Spinal cord (tissue), 10 donors: Measurements from ENCODE around the gene RNF14. TPM values are rescaled to one million over a fixed set of nuclear protein-coding genes. Genes with fewer than 3 reads are reported as not detected.
A peak's percentile ranks its signal among the peaks of the same experiment; 100 is the strongest.

Experiments
- DNase-seq, 6 donors: peaks; one replicate each; pipeline versions ENCODE4 v3.0.0 to v3.0.0-alpha.2; 2013 to 2015; ENCODE audit warnings: low spot score in 6 of 6, low read depth in 4 of 6
- H3K27ac ChIP-seq: one replicate; pipeline ENCODE4 v1.5.1; 2013; ENCODE audit warnings: low read depth, low read length, control low read depth
- H3K27me3 ChIP-seq: one replicate; pipeline ENCODE4 v1.6.1; 2013; ENCODE audit warnings: low read length; ENCODE audit not compliant: control insufficient read depth, insufficient read depth
- H3K36me3 ChIP-seq: one replicate; pipeline ENCODE4 v1.6.1; 2013; ENCODE audit warnings: low read length; ENCODE audit not compliant: control insufficient read depth, insufficient read depth
- H3K4me1 ChIP-seq: one replicate; pipeline ENCODE4 v1.6.1; 2013; ENCODE audit warnings: low read length; ENCODE audit not compliant: control insufficient read depth, insufficient read depth
- H3K4me3 ChIP-seq: one replicate; pipeline ENCODE4 v1.5.1; 2013; ENCODE audit warnings: low read depth, low read length, control low read depth
- H3K9me3 ChIP-seq: one replicate; pipeline ENCODE4 v1.6.1; 2013; ENCODE audit warnings: low read length; ENCODE audit not compliant: control insufficient read depth, insufficient read depth
- WGBS: methylation state at CpG from one replicate; pipeline ENCODE4 v1.1.5; 2013; ENCODE audit warnings: missing lambda C conversion rate; ENCODE audit not compliant: insufficient coverage; 5-methylcytosine and 5-hydroxymethylcytosine counted together
- polyA plus RNA-seq, 2 donors: library from polyadenylated mRNA; unstranded; fragments of 120-200 nt; gene quantifications; one replicate each; pipeline ENCODE4 v1.2.1, GENCODE V29; 2013; ENCODE audit not compliant: insufficient read length in 2 of 2
- total RNA-seq, 2 donors: library from RNA; depleted of rRNA in 1 of 2; stranded (reverse); fragments of 120-200 nt in 1 of 2; fragments of >200 nt in 1 of 2; gene quantifications; one replicate each; pipeline versions ENCODE4 v1.2.3 to v1.2.4, GENCODE V29; 2013 to 2014
- donor health status: healthy.

RNF14 gene
- total and polyA plus RNA-seq, 4 donors, result 57.4 to 96.9 (median 73.9) TPM

DNA sequence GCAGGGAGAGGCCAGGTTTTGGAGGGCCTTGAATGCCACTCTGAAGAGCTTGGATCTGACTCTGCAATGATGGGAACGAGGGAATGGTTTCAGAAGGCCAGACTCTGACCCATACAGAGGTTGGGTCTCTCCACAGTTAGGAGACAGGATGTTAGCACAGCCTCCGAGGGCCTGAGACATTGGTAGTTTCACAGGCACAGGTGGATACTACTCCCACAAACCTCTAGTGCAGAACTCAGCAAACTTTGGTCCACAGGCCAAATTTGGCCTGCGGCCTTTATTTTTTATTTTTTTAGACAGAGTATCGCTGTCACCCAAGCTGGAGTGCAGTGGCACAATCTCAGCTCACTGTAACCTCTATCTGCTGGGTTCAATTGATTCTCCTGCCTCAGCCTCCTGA lies 41.0 kb downstream of the RNF14 start:
- DNase-seq, result no peak
- H3K36me3 ChIP-seq, result peaks cover 18% of the 10 kb centered on the region
- H3K9me3 ChIP-seq, result no peaks in the 10 kb centered on the region
- H3K27ac ChIP-seq, result no peak overlapping the region
- H3K4me3 ChIP-seq, result no peak overlapping the region
- peaks cover 15% of the 10 kb centered on the region for H3K4me1 ChIP-seq
- 80% methylated on average over 3 of the region's 4 CpGs for WGBS
- no peaks in the 10 kb centered on the region for H3K27me3 ChIP-seq

DNA sequence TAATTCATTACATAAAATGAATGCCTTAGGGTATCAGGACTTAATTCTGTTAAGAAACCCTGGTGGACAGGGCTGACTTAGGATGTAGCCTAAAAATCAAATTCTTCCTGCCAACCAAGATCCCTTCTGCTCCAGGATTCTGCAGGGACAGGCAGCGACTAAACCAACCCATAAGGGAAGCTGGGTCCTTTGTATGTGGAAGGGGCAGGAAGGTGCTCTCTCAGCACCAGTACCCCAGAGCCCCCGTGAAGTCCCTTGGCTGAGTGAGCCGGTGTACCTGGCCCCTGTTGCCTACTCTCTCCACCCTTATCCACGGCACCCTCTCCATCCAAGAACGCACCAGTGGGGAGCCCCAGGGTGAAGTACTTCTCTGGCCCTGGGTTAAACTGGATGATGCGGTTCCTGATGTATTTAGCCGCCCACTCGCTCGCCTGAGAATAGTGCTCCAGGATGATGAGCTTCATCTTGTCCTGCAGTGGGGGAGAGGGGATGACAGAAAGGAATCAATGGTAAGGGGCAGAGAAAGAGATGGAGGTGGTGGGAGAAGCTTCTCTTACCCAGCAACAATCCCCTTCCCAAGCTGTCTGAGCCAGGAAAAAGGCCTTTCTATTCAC lies 42.8 kb downstream of the RNF14 start:
- peaks cover 15% of the 10 kb centered on the region for H3K4me1 ChIP-seq
- no peaks in the 10 kb centered on the region for H3K27me3 ChIP-seq
- H3K27ac ChIP-seq, result no peak overlapping the region
- H3K4me3 ChIP-seq, result no peak overlapping the region
- H3K9me3 ChIP-seq, result no peaks in the 10 kb centered on the region
- no peak for DNase-seq
- peaks cover 6% of the 10 kb centered on the region for H3K36me3 ChIP-seq
- 96% methylated on average over 4 of the region's 9 CpGs for WGBS

DNA sequence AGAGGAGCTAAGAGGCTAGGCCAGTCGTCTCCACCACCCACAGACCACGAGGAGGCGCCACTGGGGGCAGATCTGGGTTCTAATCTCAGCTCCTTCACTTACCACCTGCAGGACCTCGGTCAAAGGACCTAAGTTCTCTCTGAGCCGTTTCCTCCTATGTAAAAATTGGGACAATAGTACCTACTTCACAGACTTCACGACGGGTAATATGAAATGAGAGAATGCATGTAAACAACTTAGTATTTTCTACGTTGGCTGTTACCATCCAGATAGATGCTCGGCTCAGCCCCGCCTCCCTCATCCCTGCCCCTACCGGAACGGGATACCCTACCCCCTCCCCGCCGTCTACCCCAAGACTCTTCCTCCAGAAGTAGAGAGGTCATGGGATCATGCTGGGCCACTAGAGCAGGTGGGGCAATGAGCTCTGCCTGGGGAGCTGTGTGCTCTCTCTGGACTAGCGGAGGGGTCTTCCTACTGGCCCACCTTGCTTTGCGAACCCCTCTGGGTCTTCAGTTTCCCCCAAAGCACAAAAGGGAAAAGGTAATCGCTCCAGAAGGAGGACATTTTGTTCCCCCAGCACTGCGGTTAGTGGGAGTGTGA lies 43.4 kb downstream of the RNF14 start:
- WGBS, result 6% methylated on average over 8 of the region's 18 CpGs
- H3K36me3 ChIP-seq, result peaks cover 5% of the 10 kb centered on the region
- peak overlapping the region; percentile 2 for H3K27ac ChIP-seq
- peak in 3 of 6 donors; percentile 10 to 59 (median 54) for DNase-seq
- no peaks in the 10 kb centered on the region for H3K27me3 ChIP-seq
- H3K9me3 ChIP-seq, result no peaks in the 10 kb centered on the region
- H3K4me1 ChIP-seq, result peaks cover 15% of the 10 kb centered on the region
- H3K4me3 ChIP-seq, result peak overlapping the region; percentile 73

DNA sequence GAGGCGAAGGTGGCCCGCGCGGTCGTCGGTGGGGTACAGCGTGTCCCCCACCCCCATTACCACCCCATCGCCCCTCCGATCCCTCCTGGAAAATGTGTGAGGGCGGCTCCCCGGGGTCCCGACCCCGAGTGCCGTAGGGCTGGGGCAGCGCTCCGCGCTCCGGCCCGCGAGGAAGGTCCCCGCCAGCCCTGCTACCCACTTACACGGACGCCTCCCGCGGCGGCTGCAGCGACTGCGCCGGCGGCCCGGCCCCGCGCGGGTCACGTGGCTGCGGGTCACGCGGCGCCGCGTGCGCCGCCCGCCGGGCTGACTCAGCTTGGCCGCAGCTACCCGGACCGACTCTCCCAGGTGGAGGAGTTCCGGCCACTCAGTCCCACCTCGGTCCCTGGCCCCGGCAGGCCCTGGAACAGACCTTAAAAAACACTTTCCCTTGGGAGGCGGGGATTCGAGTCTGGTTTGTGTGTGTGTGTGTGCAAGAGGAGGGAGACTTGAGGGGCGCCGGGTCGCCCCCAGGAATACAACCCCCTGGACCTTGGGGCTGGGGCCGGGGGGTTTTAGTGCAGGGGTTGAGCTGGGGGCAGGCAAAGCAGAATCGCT lies 44.0 kb downstream of the RNF14 start, which contains the start of gene GNPDA1:
GNPDA1 (minus strand) TSS at position 236 of the 597 bp plus-strand sequence. CDS start 992 bp downstream, outside the sequence.
- peak in 5 of 6 donors; percentile 33 to 89 (median 52) for DNase-seq
- Histone ChIP-seq H3K9me3 (no peaks in the 10 kb centered on the region), H3K27me3 (no peaks in the 10 kb centered on the region), H3K4me1 (peaks cover 15% of the 10 kb centered on the region), H3K36me3 (peaks cover 4% of the 10 kb centered on the region), H3K4me3 (peak within 1 kb of the TSS; percentile 73), H3K27ac (peak within 1 kb of the TSS; percentile 53)
- 0% methylated on average over 47 of the region's 58 CpGs for WGBS

DNA sequence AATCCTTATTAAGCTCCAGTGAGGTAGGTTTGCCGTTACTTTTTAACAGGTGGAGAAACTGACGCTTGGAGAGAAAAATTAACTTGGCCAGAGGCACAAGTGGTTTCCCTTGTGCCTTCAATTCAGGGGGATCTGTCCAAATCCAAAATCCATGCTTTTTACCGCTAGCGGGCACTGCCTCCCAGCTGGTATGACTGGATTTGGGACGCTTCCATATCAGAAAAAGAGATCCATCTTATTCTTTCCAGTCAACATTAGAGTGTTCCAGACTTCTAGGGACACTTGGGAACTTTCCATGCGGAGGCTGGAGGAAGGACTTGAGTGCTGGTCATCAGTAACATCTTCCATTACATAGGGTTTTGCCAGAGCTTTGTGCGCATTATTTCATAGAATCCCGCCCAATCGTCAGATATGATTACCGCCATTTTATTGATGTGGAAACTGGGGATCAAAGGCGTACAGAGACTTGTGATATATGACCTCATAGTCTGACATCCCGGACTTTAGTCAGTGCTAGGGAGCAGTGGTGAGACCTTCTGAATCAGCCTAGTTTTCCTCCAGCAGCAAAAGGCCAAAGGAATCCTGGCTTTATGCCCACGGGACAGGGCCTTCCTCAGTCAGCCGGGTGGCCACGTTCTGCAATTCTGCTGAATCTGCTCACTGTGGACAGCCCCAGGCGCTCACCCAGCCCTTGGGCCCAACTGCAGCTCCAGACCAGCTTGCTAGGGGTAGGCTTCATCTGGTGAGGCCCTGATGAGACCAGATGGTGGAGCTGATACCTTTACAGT lies 45.0 kb downstream of the RNF14 start:
- no peak overlapping the region for H3K4me3 ChIP-seq
- 90% methylated on average over 15 of the region's 16 CpGs for WGBS
- DNase-seq, result no peak

DNA sequence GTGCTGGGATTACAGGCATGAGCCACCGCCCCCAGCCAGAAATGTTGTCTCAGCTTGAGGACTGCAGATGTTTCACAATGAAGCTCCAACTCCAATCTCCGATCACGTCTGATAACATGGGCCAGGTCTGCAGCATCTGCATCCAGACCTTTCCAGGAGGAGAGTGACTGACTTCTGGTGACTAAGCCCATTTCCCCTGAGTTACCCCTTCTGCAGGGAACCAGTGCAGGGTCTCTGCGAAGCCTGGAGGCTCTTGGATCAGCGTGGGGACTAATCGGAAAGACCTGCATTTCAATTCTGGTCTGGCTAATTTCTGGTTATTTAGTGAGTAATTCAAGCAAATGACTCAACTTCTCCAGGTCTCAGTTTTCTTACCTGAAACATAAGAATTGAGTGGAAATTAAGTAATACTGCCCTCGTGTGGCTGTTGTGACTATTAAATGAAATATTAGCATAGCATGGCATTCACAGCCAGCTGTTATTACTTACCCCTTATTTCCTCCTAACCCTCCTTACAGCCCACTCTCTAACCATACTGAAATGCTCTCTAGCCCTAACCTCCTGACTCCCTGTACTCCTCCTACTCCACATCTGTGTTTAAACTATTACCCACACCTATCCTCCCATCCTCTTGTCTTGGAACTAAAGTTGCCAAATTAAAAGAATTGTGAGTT lies 46.1 kb downstream of the RNF14 start:
- Histone ChIP-seq H3K27ac (no peak overlapping the region), H3K4me1 (peaks cover 15% of the 10 kb centered on the region), H3K4me3 (no peak overlapping the region), H3K36me3 (peaks cover 4% of the 10 kb centered on the region), H3K9me3 (no peaks in the 10 kb centered on the region), H3K27me3 (no peaks in the 10 kb centered on the region)
- WGBS, result 81% methylated on average over 6 of the region's 7 CpGs
- DNase-seq, result peak in 4 of 6 donors; percentile 32 to 81 (median 48)

More for the DNA sequence above, 45.0 kb downstream of the RNF14 start:
- Histone ChIP-seq H3K4me1 (peaks cover 15% of the 10 kb centered on the region), H3K27ac (no peak overlapping the region), H3K27me3 (no peaks in the 10 kb centered on the region), H3K36me3 (peaks cover 4% of the 10 kb centered on the region), H3K9me3 (no peaks in the 10 kb centered on the region)

DNA sequence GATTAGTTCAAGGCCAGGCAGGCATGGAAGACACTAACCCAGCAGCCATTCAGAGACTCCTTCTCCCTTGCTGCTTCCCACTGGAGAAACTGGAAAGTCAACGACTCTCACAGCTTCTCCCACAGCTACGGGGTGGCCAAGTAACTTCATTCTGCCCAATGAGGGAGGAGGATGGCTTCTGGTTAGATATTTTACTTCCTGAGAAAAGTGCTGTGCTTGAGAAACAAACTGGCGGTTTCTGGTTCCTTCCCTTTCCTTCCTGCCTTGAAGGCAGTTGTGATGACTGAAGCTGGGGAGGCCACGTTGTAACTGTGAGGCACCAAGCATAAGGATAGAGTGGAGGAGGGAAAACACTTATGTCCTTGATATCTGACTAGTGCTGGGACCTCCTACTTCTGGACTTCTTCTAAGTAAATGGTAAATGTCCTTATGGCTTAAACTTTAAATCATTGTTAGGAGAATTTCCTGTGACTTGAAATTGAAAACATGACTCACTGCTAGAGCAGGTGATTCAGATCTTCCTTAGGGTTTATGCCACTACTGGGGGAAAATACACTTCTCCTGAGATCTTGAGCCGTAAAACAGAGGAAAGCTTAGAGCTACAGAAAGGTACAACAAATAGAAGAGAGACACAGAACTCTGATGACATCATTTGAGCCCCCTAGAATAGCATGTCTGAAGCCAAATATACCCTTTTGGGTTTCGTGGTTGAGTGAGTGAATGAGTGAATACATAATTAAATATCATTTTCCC lies 47.1 kb downstream of the RNF14 start:
- peaks cover 15% of the 10 kb centered on the region for H3K4me1 ChIP-seq
- DNase-seq, result no peak
- H3K36me3 ChIP-seq, result no peaks in the 10 kb centered on the region
- 85% methylated on average over 2 of the region's 6 CpGs for WGBS
- H3K27me3 ChIP-seq, result no peaks in the 10 kb centered on the region
- no peaks in the 10 kb centered on the region for H3K9me3 ChIP-seq
- H3K4me3 ChIP-seq, result no peak overlapping the region
- no peak overlapping the region for H3K27ac ChIP-seq

DNA sequence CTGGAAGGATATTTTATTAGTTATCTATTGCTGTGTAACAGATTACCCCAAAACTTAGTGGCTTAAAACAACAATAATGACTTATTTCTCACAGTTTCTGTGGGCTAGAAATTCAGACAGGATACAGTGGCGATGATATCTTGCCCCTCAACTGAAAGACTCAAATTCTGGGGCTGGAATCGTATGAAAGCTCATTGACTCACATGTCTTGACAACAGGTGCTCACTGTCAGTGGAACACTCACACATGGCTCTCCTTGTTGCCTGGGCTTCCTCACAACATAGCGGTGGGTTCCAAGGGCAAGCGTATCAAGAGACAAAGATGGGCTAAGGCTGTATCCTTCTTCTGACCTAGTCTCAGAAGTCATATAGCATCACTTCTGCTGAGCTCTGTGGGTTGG lies 47.7 kb downstream of the RNF14 start:
- 90% methylated on average over 2 of the region's 4 CpGs for WGBS

More for the DNA sequence above, 47.7 kb downstream of the RNF14 start:
- H3K27ac ChIP-seq, result no peak overlapping the region
- no peak for DNase-seq
- no peak overlapping the region for H3K4me3 ChIP-seq
- no peaks in the 10 kb centered on the region for H3K36me3 ChIP-seq
- peaks cover 15% of the 10 kb centered on the region for H3K4me1 ChIP-seq
- H3K9me3 ChIP-seq, result no peaks in the 10 kb centered on the region
- H3K27me3 ChIP-seq, result no peaks in the 10 kb centered on the region
